Neural cell (in vitro differentiated cells): Measurements from ENCODE around the gene SH3BP5L. TPM values are rescaled to one million over a fixed set of nuclear protein-coding genes. Genes with fewer than 3 reads are reported as not detected.
A peak's percentile ranks its signal among the peaks of the same experiment; 100 is the strongest.

Experiments used
- H2AFZ ChIP-seq: fragments of 200-600, 300-800 bp; sonication (generic), shearing (Covaris generic); 2 replicates; pipeline ENCODE4 v1.6.0; 2014; ENCODE audit warnings: low read depth, mild to moderate bottlenecking, antibody characterized with exemption, low read length, moderate library complexity
- H3F3A ChIP-seq: fragments of 200-600 bp; shearing (Covaris generic); 2 replicates; pipeline ENCODE4 v1.6.1; 2016; ENCODE audit warnings: mild to moderate bottlenecking, moderate library complexity, mixed read lengths, antibody characterized with exemption, low read length; ENCODE audit not compliant: insufficient read depth, poor library complexity, severe bottlenecking
- H3K27ac ChIP-seq: fragments of 200-600, 300-800 bp; sonication (generic), shearing (Covaris generic); 2 replicates; pipeline ENCODE4 v1.5.1; 2014; ENCODE audit warnings: mild to moderate bottlenecking, low read length, moderate library complexity
- H3K27me3 ChIP-seq: fragments of 300-800, 200-600 bp; sonication (generic), shearing (Covaris generic); 2 replicates; pipeline ENCODE4 v1.6.0; 2014; ENCODE audit warnings: mild to moderate bottlenecking, low read depth, low read length, moderate library complexity; ENCODE audit not compliant: insufficient read depth
- H3K36me3 ChIP-seq: fragments of 300-800, 200-600 bp; sonication (generic), shearing (Covaris generic); 2 replicates; pipeline ENCODE4 v1.5.1; 2014; ENCODE audit warnings: mild to moderate bottlenecking, antibody characterized with exemption, low read length, moderate library complexity; ENCODE audit not compliant: insufficient read depth
- H3K4me2 ChIP-seq: fragments of 300-800, 200-600 bp; sonication (generic), shearing (Covaris generic); 2 replicates; pipeline ENCODE4 v1.6.0; 2014; ENCODE audit warnings: mild to moderate bottlenecking, low read length
- H3K4me3 ChIP-seq: fragments of 300-800, 200-600 bp; sonication (generic), shearing (Covaris generic); 2 replicates; pipeline ENCODE4 v1.5.1; 2014; ENCODE audit warnings: mild to moderate bottlenecking, low read length, moderate library complexity
- H3K79me2 ChIP-seq: fragments of 200-600 bp; shearing (Covaris generic); replicated peaks from 2 replicates; pipeline ENCODE4 v1.6.0; 2014; ENCODE audit warnings: mild to moderate bottlenecking, low read length, moderate library complexity; ENCODE audit not compliant: insufficient read depth
- H3K9ac ChIP-seq: fragments of 300-800, 200-600 bp; sonication (generic), shearing (Covaris generic); 2 replicates; pipeline ENCODE4 v1.6.1; 2016; ENCODE audit warnings: mild to moderate bottlenecking, low read length, mixed read lengths
- H3K9me2 ChIP-seq: fragments of 200-600 bp; shearing (Covaris generic); 2 replicates; pipeline ENCODE4 v1.6.1; 2016; ENCODE audit warnings: mild to moderate bottlenecking, low read length, mixed read lengths; ENCODE audit not compliant: insufficient read depth
- H3K9me3 ChIP-seq: fragments of 200-600, 300-800 bp; sonication (generic), shearing (Covaris generic); 2 replicates; pipeline ENCODE4 v1.6.1; 2016; ENCODE audit warnings: mild to moderate bottlenecking, mixed run types, low read length, moderate library complexity, mixed read lengths
- H4K20me1 ChIP-seq: fragments of 200-600 bp; shearing (Covaris generic); 2 replicates; pipeline ENCODE4 v1.6.1; 2016; ENCODE audit warnings: mild to moderate bottlenecking, mixed run types; ENCODE audit not compliant: insufficient read depth
- EP300 ChIP-seq: fragments of 450-650 bp; conservative IDR thresholded peaks from 2 replicates; pipeline ENCODE4 v1.6.1; 2014; ENCODE audit warnings: antibody characterized with exemption, mild to moderate bottlenecking, moderate library complexity; ENCODE audit not compliant: poor library complexity, severe bottlenecking
- MXI1 ChIP-seq: fragments of 450-650 bp; conservative IDR thresholded peaks from 2 replicates; pipeline ENCODE4 v1.6.1; 2014; ENCODE audit warnings: antibody characterized with exemption, mild to moderate bottlenecking; ENCODE audit not compliant: poor library complexity, severe bottlenecking
- POLR2AphosphoS5 ChIP-seq: IDR thresholded peaks from 2 replicates; pipeline ENCODE4 v1.6.1; 2012
- SMC3 ChIP-seq: fragments of 450-650 bp; conservative IDR thresholded peaks from 2 replicates; pipeline ENCODE4 v1.6.1; 2014; ENCODE audit warnings: antibody characterized with exemption, mild to moderate bottlenecking, moderate library complexity; ENCODE audit not compliant: poor library complexity
- TAF1 ChIP-seq: IDR thresholded peaks from 2 replicates; pipeline ENCODE4 v1.6.1; 2012; ENCODE audit warnings: low read depth
- polyA plus RNA-seq: library from polyadenylated mRNA; depleted of rRNA; stranded (reverse); fragments of >200 nt; gene quantifications from 2 replicates; pipeline ENCODE4 v1.2.3, GENCODE V29; 2014
- TF ChIP-seq, protein P1 (sequence below): fragments of 450-650 bp; IDR thresholded peaks from 2 replicates; pipeline ENCODE4 v1.5.1; 2014; ENCODE audit warnings: antibody characterized with exemption, mild to moderate bottlenecking, moderate library complexity; ENCODE audit not compliant: poor library complexity, severe bottlenecking
- TF ChIP-seq, protein P2 (sequence below): IDR thresholded peaks from 2 replicates; pipeline ENCODE4 v1.6.1; 2012; ENCODE audit warnings: borderline replicate concordance

SH3BP5L gene
- polyA plus RNA-seq, 1 donor from 2014 or later = 38.6 TPM

DNA sequence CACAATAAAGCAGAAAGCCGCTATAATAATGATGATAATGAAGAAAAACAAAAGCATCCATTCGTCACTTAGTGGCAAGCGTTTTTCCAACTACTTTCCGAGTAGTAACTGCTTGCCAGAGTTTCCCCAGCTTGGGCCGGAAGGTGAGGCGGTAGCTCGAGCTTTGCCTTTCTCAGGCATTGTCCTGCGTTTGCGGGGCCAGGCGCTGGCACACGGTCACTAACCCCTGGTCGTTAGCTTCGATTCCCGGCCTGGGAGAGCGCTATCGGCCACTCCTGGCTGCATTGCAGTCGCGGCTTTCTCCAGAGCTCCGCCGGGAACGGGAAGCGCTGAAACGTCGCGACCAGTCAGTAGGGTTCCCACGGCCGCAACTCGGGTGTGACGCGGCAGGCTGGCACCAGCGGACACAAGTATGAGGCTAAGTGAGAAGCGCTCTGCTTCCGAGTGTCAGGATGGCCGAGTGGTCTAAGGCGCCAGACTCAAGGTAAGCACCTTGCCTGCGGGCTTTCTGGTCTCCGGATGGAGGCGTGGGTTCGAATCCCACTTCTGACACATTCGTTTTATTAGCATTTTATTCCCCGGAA, 47.8 kb upstream of the SH3BP5L start:
- peak overlapping the region; percentile 81 for H3K9ac ChIP-seq
- no peaks in the 10 kb centered on the region for H3K27me3 ChIP-seq
- peak overlapping the region; percentile 82 for H3K4me3 ChIP-seq
- H3K79me2 ChIP-seq = no peaks in the 10 kb centered on the region
- H2AFZ ChIP-seq = peak overlapping the region; percentile 49
- H3F3A ChIP-seq = peaks cover 9% of the 10 kb centered on the region
- H3K9me2 ChIP-seq = no peaks in the 10 kb centered on the region
- H3K27ac ChIP-seq = peak overlapping the region; percentile 95
- peak overlapping the region; percentile 43 for H3K4me2 ChIP-seq
- H3K9me3 ChIP-seq = no peaks in the 10 kb centered on the region
- no peaks in the 10 kb centered on the region for H3K36me3 ChIP-seq
- TF ChIP-seq, protein P1, sequence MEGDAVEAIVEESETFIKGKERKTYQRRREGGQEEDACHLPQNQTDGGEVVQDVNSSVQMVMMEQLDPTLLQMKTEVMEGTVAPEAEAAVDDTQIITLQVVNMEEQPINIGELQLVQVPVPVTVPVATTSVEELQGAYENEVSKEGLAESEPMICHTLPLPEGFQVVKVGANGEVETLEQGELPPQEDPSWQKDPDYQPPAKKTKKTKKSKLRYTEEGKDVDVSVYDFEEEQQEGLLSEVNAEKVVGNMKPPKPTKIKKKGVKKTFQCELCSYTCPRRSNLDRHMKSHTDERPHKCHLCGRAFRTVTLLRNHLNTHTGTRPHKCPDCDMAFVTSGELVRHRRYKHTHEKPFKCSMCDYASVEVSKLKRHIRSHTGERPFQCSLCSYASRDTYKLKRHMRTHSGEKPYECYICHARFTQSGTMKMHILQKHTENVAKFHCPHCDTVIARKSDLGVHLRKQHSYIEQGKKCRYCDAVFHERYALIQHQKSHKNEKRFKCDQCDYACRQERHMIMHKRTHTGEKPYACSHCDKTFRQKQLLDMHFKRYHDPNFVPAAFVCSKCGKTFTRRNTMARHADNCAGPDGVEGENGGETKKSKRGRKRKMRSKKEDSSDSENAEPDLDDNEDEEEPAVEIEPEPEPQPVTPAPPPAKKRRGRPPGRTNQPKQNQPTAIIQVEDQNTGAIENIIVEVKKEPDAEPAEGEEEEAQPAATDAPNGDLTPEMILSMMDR = no peak
- TF ChIP-seq POLR2AphosphoS5 = peak; percentile 36
- no peak for TF ChIP-seq SMC3
- peak; percentile 58 for TF ChIP-seq MXI1
- no peak for TF ChIP-seq TAF1
- TF ChIP-seq, protein P2, sequence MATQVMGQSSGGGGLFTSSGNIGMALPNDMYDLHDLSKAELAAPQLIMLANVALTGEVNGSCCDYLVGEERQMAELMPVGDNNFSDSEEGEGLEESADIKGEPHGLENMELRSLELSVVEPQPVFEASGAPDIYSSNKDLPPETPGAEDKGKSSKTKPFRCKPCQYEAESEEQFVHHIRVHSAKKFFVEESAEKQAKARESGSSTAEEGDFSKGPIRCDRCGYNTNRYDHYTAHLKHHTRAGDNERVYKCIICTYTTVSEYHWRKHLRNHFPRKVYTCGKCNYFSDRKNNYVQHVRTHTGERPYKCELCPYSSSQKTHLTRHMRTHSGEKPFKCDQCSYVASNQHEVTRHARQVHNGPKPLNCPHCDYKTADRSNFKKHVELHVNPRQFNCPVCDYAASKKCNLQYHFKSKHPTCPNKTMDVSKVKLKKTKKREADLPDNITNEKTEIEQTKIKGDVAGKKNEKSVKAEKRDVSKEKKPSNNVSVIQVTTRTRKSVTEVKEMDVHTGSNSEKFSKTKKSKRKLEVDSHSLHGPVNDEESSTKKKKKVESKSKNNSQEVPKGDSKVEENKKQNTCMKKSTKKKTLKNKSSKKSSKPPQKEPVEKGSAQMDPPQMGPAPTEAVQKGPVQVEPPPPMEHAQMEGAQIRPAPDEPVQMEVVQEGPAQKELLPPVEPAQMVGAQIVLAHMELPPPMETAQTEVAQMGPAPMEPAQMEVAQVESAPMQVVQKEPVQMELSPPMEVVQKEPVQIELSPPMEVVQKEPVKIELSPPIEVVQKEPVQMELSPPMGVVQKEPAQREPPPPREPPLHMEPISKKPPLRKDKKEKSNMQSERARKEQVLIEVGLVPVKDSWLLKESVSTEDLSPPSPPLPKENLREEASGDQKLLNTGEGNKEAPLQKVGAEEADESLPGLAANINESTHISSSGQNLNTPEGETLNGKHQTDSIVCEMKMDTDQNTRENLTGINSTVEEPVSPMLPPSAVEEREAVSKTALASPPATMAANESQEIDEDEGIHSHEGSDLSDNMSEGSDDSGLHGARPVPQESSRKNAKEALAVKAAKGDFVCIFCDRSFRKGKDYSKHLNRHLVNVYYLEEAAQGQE = no peak
- TF ChIP-seq EP300 = no peak
- no peaks in the 10 kb centered on the region for H4K20me1 ChIP-seq

DNA sequence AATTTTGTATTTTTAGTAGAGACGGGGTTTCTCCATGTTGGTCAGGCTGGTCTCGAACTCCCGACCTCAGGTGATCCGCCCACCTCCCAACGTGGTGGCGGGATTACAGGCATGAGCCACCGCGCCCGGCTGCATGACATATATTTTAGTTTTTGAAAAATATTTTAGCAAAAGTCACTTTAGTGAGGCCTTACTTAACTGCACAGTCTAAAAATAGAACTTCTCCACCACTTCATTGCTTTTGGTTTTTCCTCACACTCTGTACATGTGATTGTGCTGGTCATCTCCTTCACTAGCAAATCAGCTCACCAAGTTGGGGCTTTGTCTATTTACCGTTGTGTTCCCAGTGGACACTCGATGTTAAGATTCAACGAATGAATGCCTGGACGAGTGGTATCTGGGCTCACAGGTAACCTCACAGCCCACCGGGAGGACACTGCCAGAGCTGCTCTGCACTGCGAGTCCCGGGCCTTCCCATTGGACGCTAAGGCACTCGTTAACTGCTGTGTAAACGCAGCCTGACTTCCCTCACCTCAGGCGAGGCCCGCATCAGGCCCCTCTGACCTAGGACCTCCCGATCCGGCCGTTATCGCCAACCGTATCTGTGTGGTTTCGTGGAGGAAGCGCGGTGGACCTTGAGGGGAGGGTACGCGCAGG, 47.2 kb upstream of the SH3BP5L start:
- no peaks in the 10 kb centered on the region for H3K79me2 ChIP-seq
- H4K20me1 ChIP-seq = no peaks in the 10 kb centered on the region
- no peak for TF ChIP-seq SMC3
- peak; percentile 14 for TF ChIP-seq POLR2AphosphoS5
- peak; percentile 76 for TF ChIP-seq MXI1
- TF ChIP-seq, protein P2 = no peak
- H3K36me3 ChIP-seq = no peaks in the 10 kb centered on the region
- peak overlapping the region; percentile 82 for H3K4me3 ChIP-seq
- no peaks in the 10 kb centered on the region for H3K9me2 ChIP-seq
- H3K27ac ChIP-seq = peak overlapping the region; percentile 95
- peak overlapping the region; percentile 43 for H3K4me2 ChIP-seq
- no peaks in the 10 kb centered on the region for H3K9me3 ChIP-seq
- H3K27me3 ChIP-seq = no peaks in the 10 kb centered on the region
- peak overlapping the region; percentile 49 for H2AFZ ChIP-seq
- peak overlapping the region; percentile 81 for H3K9ac ChIP-seq
- H3F3A ChIP-seq = peaks cover 9% of the 10 kb centered on the region
